H9 (cell line): ENCODE results near the gene DOCK10. TPM values are rescaled to one million over a fixed set of nuclear protein-coding genes. Genes with fewer than 3 reads are reported as not detected.

Experiments used
- DNase-seq: peaks from one replicate; pipeline ENCODE4 v3.0.0-alpha.2; 2017
- H2AFZ ChIP-seq: one replicate; pipeline ENCODE4 v1.6.1; 2013; ENCODE audit warnings: mild to moderate bottlenecking, low read length, control low read depth, moderate library complexity
- H2AK5ac ChIP-seq: 2 replicates; pipeline ENCODE4 v1.6.1; 2013; ENCODE audit warnings: low read length, control low read depth, mixed read lengths; ENCODE audit not compliant: insufficient read length
- H2BK120ac ChIP-seq: one replicate; pipeline ENCODE4 v1.6.1; 2013; ENCODE audit warnings: low read depth, mild to moderate bottlenecking, low read length, control low read depth, inconsistent platforms; ENCODE audit not compliant: poor library complexity, severe bottlenecking
- H2BK12ac ChIP-seq: 2 replicates; pipeline ENCODE4 v1.6.1; 2013; ENCODE audit warnings: low read length, control low read depth, mixed read lengths, low read depth; ENCODE audit not compliant: insufficient read length
- H2BK15ac ChIP-seq: 2 replicates; pipeline ENCODE4 v1.6.1; 2013; ENCODE audit warnings: low read depth, low read length, control low read depth
- H2BK20ac ChIP-seq: one replicate; pipeline ENCODE4 v1.6.1; 2013; ENCODE audit warnings: low read depth, mild to moderate bottlenecking, low read length, control low read depth, inconsistent platforms; ENCODE audit not compliant: poor library complexity, severe bottlenecking
- H2BK5ac ChIP-seq: 2 replicates; pipeline ENCODE4 v1.6.1; 2013; ENCODE audit warnings: low read length, control low read depth, mixed read lengths; ENCODE audit not compliant: insufficient read length
- H3K14ac ChIP-seq: 2 replicates; pipeline ENCODE4 v1.6.1; 2013; ENCODE audit warnings: low read length, control low read depth; ENCODE audit not compliant: insufficient read depth
- H3K18ac ChIP-seq: 2 replicates; pipeline ENCODE4 v1.6.1; 2013; ENCODE audit warnings: low read depth, mild to moderate bottlenecking, mixed read lengths, low read length, control low read depth; ENCODE audit not compliant: insufficient read length
- H3K23ac ChIP-seq: 2 replicates; pipeline ENCODE4 v1.6.1; 2013; ENCODE audit warnings: low read length, control low read depth, mixed read lengths, low read depth; ENCODE audit not compliant: insufficient read length
- H3K23me2 ChIP-seq: 2 replicates; pipeline ENCODE4 v1.6.1; 2013; ENCODE audit warnings: low read depth, mild to moderate bottlenecking, mixed read lengths, low read length, control low read depth; ENCODE audit not compliant: insufficient read length, poor library complexity, severe bottlenecking
- H3K27ac ChIP-seq: 2 replicates; pipeline ENCODE4 v1.5.1; 2013; ENCODE audit warnings: low read length, control low read depth, mixed read lengths, low read depth; ENCODE audit not compliant: insufficient read length
- H3K27me3 ChIP-seq: 2 replicates; pipeline ENCODE4 v1.6.1; 2013; ENCODE audit warnings: low read length, control low read depth, inconsistent platforms; ENCODE audit not compliant: insufficient read depth
- H3K4ac ChIP-seq: 2 replicates; pipeline ENCODE4 v1.6.1; 2013; ENCODE audit warnings: low read depth, mild to moderate bottlenecking, control low read depth, inconsistent platforms, low read length, moderate library complexity
- H3K4me1 ChIP-seq: 2 replicates; pipeline ENCODE4 v1.6.1; 2013; ENCODE audit warnings: low read length, control low read depth, inconsistent platforms; ENCODE audit not compliant: insufficient read depth
- H3K4me2 ChIP-seq: 2 replicates; pipeline ENCODE4 v1.6.1; 2013; ENCODE audit warnings: low read length, control low read depth, mixed read lengths; ENCODE audit not compliant: insufficient read length, insufficient read depth
- H3K56ac ChIP-seq: 2 replicates; pipeline ENCODE4 v1.6.1; 2013; ENCODE audit warnings: low read depth, mild to moderate bottlenecking, mixed read lengths, low read length, control low read depth; ENCODE audit not compliant: insufficient read length
- H3K79me1 ChIP-seq: 2 replicates; pipeline ENCODE4 v1.6.1; 2013; ENCODE audit warnings: low read depth, mild to moderate bottlenecking, moderate library complexity, low read length, control low read depth, inconsistent platforms; ENCODE audit not compliant: insufficient read depth, poor library complexity, severe bottlenecking
- H3K79me2 ChIP-seq: 2 replicates; pipeline ENCODE4 v1.6.1; 2013; ENCODE audit warnings: low read length, control low read depth, inconsistent platforms; ENCODE audit not compliant: insufficient read depth
- H3K9ac ChIP-seq: 2 replicates; pipeline ENCODE4 v1.6.1; 2013; ENCODE audit warnings: low read length, control low read depth, mixed read lengths; ENCODE audit not compliant: insufficient read length; ENCODE audit errors: extremely low read depth
- H3K9me3 ChIP-seq: one replicate; pipeline ENCODE4 v1.6.1; 2013; ENCODE audit warnings: low read depth, low read length, inconsistent platforms; ENCODE audit not compliant: control insufficient read depth
- H3T11ph ChIP-seq: one replicate; pipeline ENCODE4 v1.6.1; 2013; ENCODE audit warnings: mild to moderate bottlenecking, low read length, control low read depth, inconsistent platforms
- H4K20me1 ChIP-seq: one replicate; pipeline ENCODE4 v1.6.1; 2013; ENCODE audit not compliant: control insufficient read depth, insufficient read length, insufficient read depth
- H4K5ac ChIP-seq: 2 replicates; pipeline ENCODE4 v1.6.1; 2013; ENCODE audit warnings: low read depth, mild to moderate bottlenecking, mixed read lengths, low read length, control low read depth; ENCODE audit not compliant: insufficient read length
- H4K8ac ChIP-seq: replicated peaks from 2 replicates; pipeline ENCODE4 v1.6.1; 2013; ENCODE audit warnings: low read length, control low read depth, mixed read lengths, low read depth; ENCODE audit not compliant: insufficient read length
- H4K91ac ChIP-seq: 2 replicates; pipeline ENCODE4 v1.6.1; 2013; ENCODE audit warnings: low read depth, mild to moderate bottlenecking, moderate library complexity, mixed read lengths, low read length, control low read depth; ENCODE audit not compliant: insufficient read length
- H3K27ac Mint-ChIP-seq, 3 experiments: 2 replicates in 2 of 3; 3 replicates in 1 of 3; pipeline ENCODE4 v1.8.0; 2020 to 2021; ENCODE audit warnings: mixed read lengths in 3 of 3, mild to moderate bottlenecking in 1 of 3, moderate library complexity in 1 of 3
- H3K27me3 Mint-ChIP-seq: 2 replicates; pipeline ENCODE4 v1.8.0; 2021; ENCODE audit warnings: low read depth, mild to moderate bottlenecking, moderate library complexity, mixed read lengths
- H3K36me3 Mint-ChIP-seq, 3 experiments: 2 replicates in 2 of 3; 3 replicates in 1 of 3; pipeline ENCODE4 v1.8.0; 2020 to 2021; ENCODE audit warnings: low read depth in 3 of 3, mixed read lengths in 3 of 3; ENCODE audit not compliant: insufficient read depth in 1 of 3
- H3K4me1 Mint-ChIP-seq, 2 experiments: 2 replicates each; pipeline ENCODE4 v1.8.0; 2020; ENCODE audit warnings: mixed read lengths in 2 of 2
- H3K4me3 Mint-ChIP-seq, 2 experiments: 2 replicates in 1 of 2; 3 replicates in 1 of 2; pipeline ENCODE4 v1.8.0; 2020 to 2021; ENCODE audit warnings: mild to moderate bottlenecking in 2 of 2, mixed read lengths in 2 of 2, moderate library complexity in 1 of 2
- H3K9me3 Mint-ChIP-seq, 2 experiments: 2 replicates in 1 of 2; 3 replicates in 1 of 2; pipeline ENCODE4 v1.8.0; 2020; ENCODE audit warnings: mild to moderate bottlenecking in 2 of 2, mixed read lengths in 2 of 2, moderate library complexity in 1 of 2
- CTCF ChIP-seq: fragments of 200-600 bp; sonication (generic); conservative IDR thresholded peaks from 3 replicates; pipeline ENCODE4 v1.8.0; 2021; ENCODE audit warnings: antibody characterized with exemption, mild to moderate bottlenecking
- WGBS: extraction: QIAGEN DNeasy Blood & Tissue Kit; methylation state at CpG from one replicate; pipeline ENCODE4 v1.1.7; 2013; ENCODE audit warnings: missing lambda C conversion rate, low lambda C conversion rate, mixed read lengths; ENCODE audit not compliant: insufficient read length; ENCODE audit errors: extremely low coverage; 5-methylcytosine and 5-hydroxymethylcytosine counted together
- total RNA-seq: library from RNA; stranded (reverse); gene quantifications from 2 replicates; pipeline ENCODE4 v1.2.1, GENCODE V29; 2021

DOCK10 gene
- total RNA-seq, 1 experiment from 2014 or later = 0.79 TPM

- no peaks in the 10 kb centered on the region for H3K23me2 ChIP-seq
- H3K14ac ChIP-seq = no peak overlapping the region
- H2BK5ac ChIP-seq = no peak overlapping the region
- H2BK20ac ChIP-seq = no peak overlapping the region
- no peak overlapping the region for H3K4ac ChIP-seq
- H2BK15ac ChIP-seq = no peak overlapping the region
- no peak overlapping the region for H2BK120ac ChIP-seq
- H3K27me3 ChIP-seq = no peaks in the 10 kb centered on the region
- H3K79me2 ChIP-seq = no peaks in the 10 kb centered on the region
- no peaks in the 10 kb centered on the region for H3K27me3 Mint-ChIP-seq
- H3K36me3 Mint-ChIP-seq = no peaks in the 10 kb centered on the region
- 0 out of 4 replicates have a peak, but pooled peaks cover 0 to 2% of the 10 kb centered on the region in 2 experiments for H3K4me1 Mint-ChIP-seq
- no peak overlapping the region for H3K23ac ChIP-seq
- no peak overlapping the region for H3K4me3 Mint-ChIP-seq
- no peak overlapping the region for H3K9ac ChIP-seq
- no peaks in the 10 kb centered on the region for H4K20me1 ChIP-seq
- no peaks in the 10 kb centered on the region for H3K79me1 ChIP-seq
- H3K27ac ChIP-seq = no peak overlapping the region
- H3K4me2 ChIP-seq = no peak overlapping the region
- no CpG with 5 or more reads among the region's 3 CpGs for WGBS
- no peak for DNase-seq
- H4K5ac ChIP-seq = no peak overlapping the region
- H3K27ac Mint-ChIP-seq = no peak overlapping the region
- H4K8ac ChIP-seq = no peak overlapping the region
- no peak overlapping the region for H2BK12ac ChIP-seq
- no peak overlapping the region for H3K18ac ChIP-seq
- no peak overlapping the region for H3K56ac ChIP-seq
- no peak overlapping the region for H2AK5ac ChIP-seq
- no peaks in the 10 kb centered on the region for H3K9me3 ChIP-seq
- no peaks in the 10 kb centered on the region for H3K9me3 Mint-ChIP-seq
- no peak overlapping the region for H2AFZ ChIP-seq
- no peak for TF ChIP-seq CTCF
- no peak overlapping the region for H3T11ph ChIP-seq
- no peaks in the 10 kb centered on the region for H3K4me1 ChIP-seq
- no peak overlapping the region for H4K91ac ChIP-seq
Measured at GRCh38 chr2:224958462-224958857, 83.8 kb downstream of the DOCK10 start.
